ENCODE measurements around the gene CD9. TPM values are rescaled to one million over a fixed set of nuclear protein-coding genes. Genes with fewer than 3 reads are reported as not detected.

The CD9 gene
- total and polyA plus RNA-seq, 7 experiments from 2014 or later = 3.8 to 19.3 (median 8.9) TPM

DNA sequence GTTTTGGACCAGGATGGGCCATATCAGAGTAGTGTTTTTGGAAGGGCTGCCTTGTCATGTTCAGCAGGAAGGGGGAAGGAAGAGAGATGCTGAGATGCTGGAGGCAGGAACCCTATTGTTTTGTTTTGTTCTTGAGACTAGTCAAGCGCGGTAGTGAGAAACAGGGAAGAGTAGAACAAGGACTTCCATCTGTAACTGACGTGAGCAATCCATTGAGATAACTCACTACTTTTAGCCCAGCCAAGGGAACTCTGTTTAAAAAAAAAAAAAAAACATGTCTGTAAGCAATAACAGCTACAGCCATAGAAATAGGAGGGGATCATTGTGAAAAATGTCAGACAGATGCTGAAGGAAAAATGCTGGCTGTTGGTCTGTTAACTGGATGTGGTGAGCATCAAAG, 34.0 kb downstream of the CD9 start:
- H3K27me3 ChIP-seq (ENCODE audit: control insufficient read depth in 2 of 2, insufficient read depth in 2 of 2, low read length in 2 of 2) = no peaks in the 10 kb centered on the region
- no peak overlapping the region for H3K4me3 Mint-ChIP-seq
- H3K27ac Mint-ChIP-seq = peak overlapping the region in 2 of 9 donors; percentile 29 to 30
- POLR2A ChIA-PET = no interaction called here
- no peaks in the 10 kb centered on the region for H3K9me3 ChIP-seq (ENCODE audit: control insufficient read depth in 2 of 3, low read length in 3 of 3)
- no peak overlapping the region for H3K4me3 ChIP-seq (ENCODE audit: low read length)
- CTCF ChIA-PET = interaction anchor here (0.7 kb wide), 1 partner anchor 50 kb away, joined by 3 read pairs; no protein-coding TSS in a partner anchor
- DNase-seq (no peak), ATAC-seq (no peak)
- H3K4me1 ChIP-seq (ENCODE audit: control insufficient read depth in 2 of 2, insufficient read depth in 2 of 2, low read length in 2 of 2) = peaks cover 21 to 27% of the 10 kb centered on the region in 2 donors
- H3K9me3 Mint-ChIP-seq = no peaks in the 10 kb centered on the region
- peaks cover 0 to 2% (median 0%) of the 10 kb centered on the region in 5 donors for H3K27me3 Mint-ChIP-seq
- H3K36me3 Mint-ChIP-seq = peaks cover 0 to 4% (median 0%) of the 10 kb centered on the region in 5 donors
- no peaks in the 10 kb centered on the region for H3K36me3 ChIP-seq (ENCODE audit: control insufficient read depth in 2 of 3, insufficient read depth in 3 of 3, low read length in 3 of 3)
- H3K27ac ChIP-seq (ENCODE audit: low read depth, low read length) = no peak overlapping the region
- peaks cover 22 to 41% (median 32%) of the 10 kb centered on the region in 7 donors for H3K4me1 Mint-ChIP-seq
- intact Hi-C loops (cut with micrococcal nuclease) = loop anchor here in 1 of 2 donors (5.0 kb wide), 1 partner anchor 37 kb away; no protein-coding TSS in a partner anchor

DNA sequence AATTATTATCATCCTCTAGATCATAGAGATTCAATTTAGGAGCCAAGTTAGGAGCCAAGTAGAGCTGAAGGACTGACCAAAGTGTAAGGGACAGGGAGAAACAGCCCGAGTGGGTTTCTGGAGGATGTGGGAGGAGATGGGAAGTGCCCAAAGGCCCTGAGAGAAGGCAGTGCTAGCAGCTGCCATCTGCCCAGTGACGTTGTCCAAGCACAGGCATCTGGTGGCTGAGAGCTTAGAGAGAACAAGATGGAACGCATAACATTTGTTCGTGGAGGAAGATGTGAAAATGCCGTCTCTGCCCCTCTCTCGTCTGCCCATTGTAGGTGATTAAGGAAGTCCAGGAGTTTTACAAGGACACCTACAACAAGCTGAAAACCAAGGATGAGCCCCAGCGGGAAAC, 34.7 kb downstream of the CD9 start:
- Mint-ChIP-seq H3K27me3 (peaks cover 0 to 2% (median 0%) of the 10 kb centered on the region in 5 donors), H3K36me3 (peaks cover 0 to 4% (median 0%) of the 10 kb centered on the region in 5 donors), H3K4me1 (peaks cover 22 to 38% (median 32%) of the 10 kb centered on the region in 7 donors), H3K9me3 (no peaks in the 10 kb centered on the region), H3K4me3 (no peak overlapping the region), H3K27ac (peak overlapping the region in 1 of 9 donors; percentile 29)
- Histone ChIP-seq H3K27ac (ENCODE audit: low read depth, low read length) (no peak overlapping the region), H3K27me3 (ENCODE audit: control insufficient read depth in 2 of 2, insufficient read depth in 2 of 2, low read length in 2 of 2) (no peaks in the 10 kb centered on the region), H3K4me3 (ENCODE audit: low read length) (no peak overlapping the region), H3K36me3 (ENCODE audit: control insufficient read depth in 2 of 3, insufficient read depth in 3 of 3, low read length in 3 of 3) (no peaks in the 10 kb centered on the region), H3K4me1 (ENCODE audit: control insufficient read depth in 2 of 2, insufficient read depth in 2 of 2, low read length in 2 of 2) (peaks cover 19 to 25% of the 10 kb centered on the region in 2 donors), H3K9me3 (ENCODE audit: control insufficient read depth in 2 of 3, low read length in 3 of 3) (no peaks in the 10 kb centered on the region)
- ChIA-PET POLR2A (no interaction called here), CTCF (no interaction called here)
- no peak for DNase-seq
- intact Hi-C loops (cut with micrococcal nuclease) = loop anchor here in 1 of 2 donors (5.0 kb wide), 1 partner anchor 38 kb away; no protein-coding TSS in a partner anchor
- no peak for ATAC-seq

DNA sequence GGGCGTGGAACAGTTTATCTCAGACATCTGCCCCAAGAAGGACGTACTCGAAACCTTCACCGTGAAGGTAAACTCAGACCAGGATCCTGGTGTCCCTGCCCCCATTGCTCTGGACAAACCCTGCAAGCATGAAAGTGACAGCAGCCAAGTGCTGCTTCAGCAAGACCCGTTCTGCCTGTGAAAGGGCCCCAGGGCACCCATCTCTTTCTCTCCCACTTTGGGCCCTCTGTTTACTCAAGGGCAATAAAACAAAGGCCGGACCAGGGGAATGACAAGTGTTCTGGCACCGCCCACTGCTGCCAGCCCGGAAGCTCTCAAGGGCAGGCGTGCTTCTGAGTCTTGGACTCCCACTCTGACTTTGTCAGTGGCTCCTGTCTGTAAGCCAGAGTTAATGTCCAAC, 35.3 kb downstream of the CD9 start:
- no peak overlapping the region for H3K4me3 ChIP-seq (ENCODE audit: low read length)
- Mint-ChIP-seq H3K4me3 (no peak overlapping the region), H3K27me3 (peaks cover 0 to 2% (median 0%) of the 10 kb centered on the region in 5 donors), H3K9me3 (no peaks in the 10 kb centered on the region), H3K4me1 (peaks cover 17 to 32% (median 27%) of the 10 kb centered on the region in 7 donors), H3K36me3 (peaks cover 0 to 4% (median 0%) of the 10 kb centered on the region in 5 donors), H3K27ac (peak overlapping the region in 1 of 9 donors; percentile 62)
- H3K36me3 ChIP-seq (ENCODE audit: control insufficient read depth in 2 of 3, insufficient read depth in 3 of 3, low read length in 3 of 3) = no peaks in the 10 kb centered on the region
- H3K27me3 ChIP-seq (ENCODE audit: control insufficient read depth in 2 of 2, insufficient read depth in 2 of 2, low read length in 2 of 2) = no peaks in the 10 kb centered on the region
- no peaks in the 10 kb centered on the region for H3K9me3 ChIP-seq (ENCODE audit: control insufficient read depth in 2 of 3, low read length in 3 of 3)
- DNase-seq (no peak), ATAC-seq (no peak)
- H3K27ac ChIP-seq (ENCODE audit: low read depth, low read length) = no peak overlapping the region
- ChIA-PET POLR2A (no interaction called here), CTCF (no interaction called here)
- H3K4me1 ChIP-seq (ENCODE audit: control insufficient read depth in 2 of 2, insufficient read depth in 2 of 2, low read length in 2 of 2) = peaks cover 13 to 19% of the 10 kb centered on the region in 2 donors
- intact Hi-C loops (cut with micrococcal nuclease) = no loop called here

DNA sequence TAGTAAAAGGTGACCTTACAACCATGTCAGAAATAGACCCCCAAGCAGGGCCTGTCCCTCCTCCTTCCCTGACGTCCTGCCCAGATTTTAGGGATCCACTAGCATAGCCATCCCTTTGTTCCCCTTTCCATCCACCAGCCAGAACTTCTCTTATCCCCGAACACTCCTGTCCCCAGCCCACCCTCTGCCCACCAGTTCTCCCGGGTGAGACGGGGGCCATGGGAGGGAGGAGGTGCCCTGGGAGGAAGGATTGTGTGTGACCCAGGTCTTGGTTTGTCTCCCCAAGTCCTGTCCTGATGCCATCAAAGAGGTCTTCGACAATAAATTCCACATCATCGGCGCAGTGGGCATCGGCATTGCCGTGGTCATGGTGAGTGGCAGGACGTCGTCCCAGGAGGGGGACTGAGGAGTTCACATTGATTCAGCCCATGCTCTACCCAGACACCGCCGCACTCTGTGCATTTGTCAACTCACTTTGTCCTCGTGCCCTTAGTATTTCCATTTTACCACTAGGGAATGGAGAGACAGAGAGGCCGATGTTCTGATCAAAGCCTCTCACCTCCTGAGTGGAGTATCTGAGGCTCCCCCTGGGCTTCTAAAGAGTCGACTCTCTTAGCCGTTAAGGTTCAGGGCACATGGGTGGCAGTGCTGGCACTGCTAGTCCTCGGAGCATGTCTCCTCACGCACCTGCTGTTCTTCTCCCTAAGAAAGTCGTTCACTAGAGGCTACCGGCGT, 35.9 kb downstream of the CD9 start:
- Histone ChIP-seq H3K27me3 (ENCODE audit: control insufficient read depth in 2 of 2, insufficient read depth in 2 of 2, low read length in 2 of 2) (no peaks in the 10 kb centered on the region), H3K4me1 (ENCODE audit: control insufficient read depth in 2 of 2, insufficient read depth in 2 of 2, low read length in 2 of 2) (peaks cover 9 to 13% of the 10 kb centered on the region in 2 donors), H3K9me3 (ENCODE audit: control insufficient read depth in 2 of 3, low read length in 3 of 3) (no peaks in the 10 kb centered on the region), H3K27ac (ENCODE audit: low read depth, low read length) (no peak overlapping the region), H3K4me3 (ENCODE audit: low read length) (no peak overlapping the region), H3K36me3 (ENCODE audit: control insufficient read depth in 2 of 3, insufficient read depth in 3 of 3, low read length in 3 of 3) (no peaks in the 10 kb centered on the region)
- Mint-ChIP-seq H3K27ac (peak overlapping the region in 1 of 9 donors; percentile 62), H3K27me3 (no peaks in the 10 kb centered on the region), H3K4me1 (peaks cover 12 to 26% (median 21%) of the 10 kb centered on the region in 7 donors), H3K4me3 (no peak overlapping the region), H3K9me3 (no peaks in the 10 kb centered on the region), H3K36me3 (peaks cover 0 to 4% (median 0%) of the 10 kb centered on the region in 5 donors)
- ATAC-seq = no peak
- intact Hi-C loops (cut with micrococcal nuclease) = no loop called here
- POLR2A ChIA-PET = no interaction called here
- CTCF ChIA-PET = no interaction called here
- DNase-seq = no peak

DNA sequence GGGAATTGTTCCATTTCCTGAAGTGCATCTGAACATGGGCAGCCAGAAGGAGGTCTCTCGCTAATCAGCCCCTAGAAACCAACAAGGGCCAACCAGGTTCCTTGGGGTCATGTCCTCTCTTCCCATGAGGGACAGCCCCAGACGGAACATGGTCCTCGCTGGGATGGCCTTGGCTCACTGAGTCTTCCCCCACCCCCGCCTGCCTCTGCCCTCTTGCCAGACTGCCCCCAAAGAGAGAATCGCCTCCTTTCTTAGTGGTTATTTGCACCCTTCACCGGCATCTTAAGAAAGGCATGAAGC, 36.4 kb downstream of the CD9 start:
- no peak for ATAC-seq
- intact Hi-C loops (cut with micrococcal nuclease) = no loop called here
- Histone ChIP-seq H3K4me3 (ENCODE audit: low read length) (no peak overlapping the region), H3K4me1 (ENCODE audit: control insufficient read depth in 2 of 2, insufficient read depth in 2 of 2, low read length in 2 of 2) (peaks cover 4 to 8% of the 10 kb centered on the region in 2 donors), H3K36me3 (ENCODE audit: control insufficient read depth in 2 of 3, insufficient read depth in 3 of 3, low read length in 3 of 3) (no peaks in the 10 kb centered on the region), H3K9me3 (ENCODE audit: control insufficient read depth in 2 of 3, low read length in 3 of 3) (no peaks in the 10 kb centered on the region), H3K27ac (ENCODE audit: low read depth, low read length) (no peak overlapping the region), H3K27me3 (ENCODE audit: control insufficient read depth in 2 of 2, insufficient read depth in 2 of 2, low read length in 2 of 2) (no peaks in the 10 kb centered on the region)
- Mint-ChIP-seq H3K27ac (no peak overlapping the region), H3K36me3 (peaks cover 0 to 4% (median 0%) of the 10 kb centered on the region in 5 donors), H3K4me3 (no peak overlapping the region), H3K9me3 (no peaks in the 10 kb centered on the region), H3K27me3 (no peaks in the 10 kb centered on the region), H3K4me1 (peaks cover 8 to 21% (median 16%) of the 10 kb centered on the region in 7 donors)
- no peak for DNase-seq
- POLR2A ChIA-PET = no interaction called here
- CTCF ChIA-PET = no interaction called here

DNA sequence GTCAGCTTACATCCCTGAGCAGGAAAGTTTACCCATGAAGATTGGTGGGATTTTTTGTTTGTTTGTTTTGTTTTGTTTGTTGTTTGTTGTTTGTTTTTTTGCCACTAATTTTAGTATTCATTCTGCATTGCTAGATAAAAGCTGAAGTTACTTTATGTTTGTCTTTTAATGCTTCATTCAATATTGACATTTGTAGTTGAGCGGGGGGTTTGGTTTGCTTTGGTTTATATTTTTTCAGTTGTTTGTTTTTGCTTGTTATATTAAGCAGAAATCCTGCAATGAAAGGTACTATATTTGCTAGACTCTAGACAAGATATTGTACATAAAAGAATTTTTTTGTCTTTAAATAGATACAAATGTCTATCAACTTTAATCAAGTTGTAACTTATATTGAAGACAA, 37.6 kb downstream of the CD9 start:
- ATAC-seq = no peak
- ChIA-PET POLR2A (interaction anchor here (0.7 kb wide), 1 partner anchor 327 kb away, joined by 3 read pairs; no protein-coding TSS in a partner anchor), CTCF (no interaction called here)
- H3K27ac ChIP-seq (ENCODE audit: low read depth, low read length) = no peak overlapping the region
- H3K9me3 Mint-ChIP-seq = no peaks in the 10 kb centered on the region
- no peak overlapping the region for H3K4me3 Mint-ChIP-seq
- H3K9me3 ChIP-seq (ENCODE audit: control insufficient read depth in 2 of 3, low read length in 3 of 3) = no peaks in the 10 kb centered on the region
- H3K27ac Mint-ChIP-seq = no peak overlapping the region
- H3K36me3 ChIP-seq (ENCODE audit: control insufficient read depth in 2 of 3, insufficient read depth in 3 of 3, low read length in 3 of 3) = no peaks in the 10 kb centered on the region
- no peaks in the 10 kb centered on the region for H3K27me3 Mint-ChIP-seq
- no peaks in the 10 kb centered on the region for H3K27me3 ChIP-seq (ENCODE audit: control insufficient read depth in 2 of 2, insufficient read depth in 2 of 2, low read length in 2 of 2)
- no peaks in the 10 kb centered on the region for H3K4me1 ChIP-seq (ENCODE audit: control insufficient read depth in 2 of 2, insufficient read depth in 2 of 2, low read length in 2 of 2)
- no peak overlapping the region for H3K4me3 ChIP-seq (ENCODE audit: low read length)
- H3K36me3 Mint-ChIP-seq = peaks cover 0 to 4% (median 0%) of the 10 kb centered on the region in 5 donors
- intact Hi-C loops (cut with micrococcal nuclease) = no loop called here
- H3K4me1 Mint-ChIP-seq = peaks cover 2 to 11% (median 4%) of the 10 kb centered on the region in 7 donors
- DNase-seq = no peak

DNA sequence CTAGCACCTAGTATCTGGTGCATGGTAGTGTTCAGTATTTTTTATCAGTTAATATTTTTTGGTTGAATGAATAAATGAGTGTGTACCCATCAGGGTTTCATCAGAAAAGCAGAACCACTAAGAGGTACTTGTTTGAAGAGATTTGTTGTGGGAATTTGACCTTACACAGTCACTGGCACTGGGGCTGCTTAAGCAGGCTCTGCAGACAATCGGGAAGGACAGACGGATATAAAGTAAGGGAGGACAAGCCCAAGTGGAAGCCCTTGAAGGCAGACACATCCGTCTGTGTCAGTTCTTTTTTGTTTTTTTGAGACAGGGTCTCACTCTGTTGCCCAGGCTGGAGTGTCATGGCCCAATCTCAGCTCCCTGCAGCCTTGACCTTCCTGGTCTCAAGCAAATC, 38.7 kb downstream of the CD9 start:
- Mint-ChIP-seq H3K9me3 (no peaks in the 10 kb centered on the region), H3K27me3 (peaks cover 0 to under 1% (median 0%) of the 10 kb centered on the region in 5 donors), H3K27ac (no peak overlapping the region), H3K4me3 (no peak overlapping the region), H3K4me1 (peaks cover 0 to 5% (median 0%) of the 10 kb centered on the region in 7 donors), H3K36me3 (peaks cover 0 to 4% (median 0%) of the 10 kb centered on the region in 5 donors)
- H3K4me3 ChIP-seq (ENCODE audit: low read length) = no peak overlapping the region
- H3K4me1 ChIP-seq (ENCODE audit: control insufficient read depth in 2 of 2, insufficient read depth in 2 of 2, low read length in 2 of 2) = no peaks in the 10 kb centered on the region
- POLR2A ChIA-PET = no interaction called here
- intact Hi-C loops (cut with micrococcal nuclease) = no loop called here
- no peak for ATAC-seq
- H3K27ac ChIP-seq (ENCODE audit: low read depth, low read length) = no peak overlapping the region
- H3K27me3 ChIP-seq (ENCODE audit: control insufficient read depth in 2 of 2, insufficient read depth in 2 of 2, low read length in 2 of 2) = no peaks in the 10 kb centered on the region
- no peak for DNase-seq
- H3K36me3 ChIP-seq (ENCODE audit: control insufficient read depth in 2 of 3, insufficient read depth in 3 of 3, low read length in 3 of 3) = no peaks in the 10 kb centered on the region
- H3K9me3 ChIP-seq (ENCODE audit: control insufficient read depth in 2 of 3, low read length in 3 of 3) = no peaks in the 10 kb centered on the region
- CTCF ChIA-PET = no interaction called here

Measured in naive thymus-derived CD4-positive, alpha-beta T cell (primary cell).